B cell (primary cell): ENCODE data around the gene PTP4A1.

Source experiments
- CTCF ChIP-seq: fragments of 200-600 bp; IDR thresholded peaks from one replicate; pipeline ENCODE4 v1.8.0; 2022; ENCODE audit warnings: antibody characterized with exemption, mild to moderate bottlenecking
- EZH2 ChIP-seq: IDR thresholded peaks from 2 replicates; pipeline ENCODE4 v1.6.1; 2012; ENCODE audit warnings: borderline replicate concordance, low read depth, mild to moderate bottlenecking, moderate library complexity, low read length; ENCODE audit not compliant: insufficient read depth, poor library complexity, severe bottlenecking

DNA sequence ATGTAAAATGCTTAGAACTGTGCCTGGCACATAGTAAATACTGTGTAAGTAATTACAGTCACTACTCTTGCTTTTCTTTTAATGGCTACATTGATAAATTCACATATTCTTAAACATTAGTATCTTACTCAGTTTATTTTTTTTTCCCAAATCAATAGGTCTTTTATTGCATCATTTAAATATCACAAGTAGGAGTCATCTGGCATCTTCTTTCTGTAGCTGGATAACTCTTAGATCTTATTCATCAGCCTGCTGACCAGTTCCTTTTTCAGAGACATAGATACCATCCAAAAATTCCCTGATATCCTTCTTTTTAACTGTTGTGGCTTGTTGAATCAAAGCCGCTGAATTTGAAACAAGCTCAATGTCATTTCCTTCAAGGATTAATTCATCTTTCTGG, 43.3 kb downstream of the PTP4A1 start:
- TF ChIP-seq CTCF = no peak
- TF ChIP-seq EZH2 = no peak
